Measurements from ENCODE around the gene APMAP. TPM values are rescaled to one million over a fixed set of nuclear protein-coding genes. Genes with fewer than 3 reads are reported as not detected.

APMAP gene
- total and polyA plus RNA-seq, 10 of the 15 experiments (the other 5 are each of a cell fraction or from before 2014, with no cell fraction given), result 12.1 to 60.2 (median 32.7) TPM

- ATAC-seq (no peak), FAIRE-seq (no peak), DNase-seq (ENCODE audit: low read depth, low spot score) (no peak)
- RAD21 ChIA-PET (ENCODE audit: unreplicated experiment), result interaction anchor here (1.1 to 4.7 kb wide), 3 partner anchors 65 to 182 kb away, joined by 4 to 87 read pairs (median 5); partner anchors contain the start of gene ACSS1
- TF ChIP-seq CHD4 (IDR thresholded peaks at IDR 0.05) (no peak), IRF4 (IDR thresholded peaks at IDR 0.05; ENCODE audit: low read depth, low read length) (no peak), NBN (IDR thresholded peaks at IDR 0.05) (no peak), NFYA (IDR thresholded peaks at IDR 0.05; ENCODE audit: borderline replicate concordance, low read depth, low read length) (no peak), CEBPB (IDR thresholded peaks at IDR 0.05; ENCODE audit: borderline replicate concordance in 1 of 2, low read depth in 2 of 2, low read length in 2 of 2) (no peak), SREBF2 (IDR thresholded peaks at IDR 0.05; ENCODE audit: low read length) (no peak), CBX3 (IDR thresholded peaks at IDR 0.05; ENCODE audit: borderline replicate concordance, low read depth) (no peak), BCL11A (IDR thresholded peaks at IDR 0.05; ENCODE audit: low read depth, low read length) (no peak), NR2C1 (IDR thresholded peaks at IDR 0.05) (no peak), HDAC6 (IDR thresholded peaks at IDR 0.05; ENCODE audit: unreplicated experiment) (no peak), SIN3A (IDR thresholded peaks at IDR 0.05; ENCODE audit: low read depth, low read length) (no peak), CREB1 (IDR thresholded peaks at IDR 0.05; ENCODE audit: low read depth) (no peak), MEF2A (IDR thresholded peaks at IDR 0.05; ENCODE audit: insufficient read depth, low read depth, low read length) (no peak), ZSCAN29 (IDR thresholded peaks at IDR 0.05) (no peak), EGR1 (IDR thresholded peaks at IDR 0.05; ENCODE audit: borderline replicate concordance in 1 of 2, low read depth in 2 of 2, low read length in 2 of 2) (no peak), SMAD1 (IDR thresholded peaks at IDR 0.05; ENCODE audit: low read depth, partially characterized antibody) (no peak), SKIL (IDR thresholded peaks at IDR 0.05; ENCODE audit: low read depth, poor library complexity, severe bottlenecking) (no peak), BMI1 (IDR thresholded peaks at IDR 0.05; ENCODE audit: borderline replicate concordance) (no peak), FOS (IDR thresholded peaks at IDR 0.05; ENCODE audit: borderline replicate concordance, extremely low read depth, insufficient read length) (no peak)
- TF ChIP-seq, protein P1, sequence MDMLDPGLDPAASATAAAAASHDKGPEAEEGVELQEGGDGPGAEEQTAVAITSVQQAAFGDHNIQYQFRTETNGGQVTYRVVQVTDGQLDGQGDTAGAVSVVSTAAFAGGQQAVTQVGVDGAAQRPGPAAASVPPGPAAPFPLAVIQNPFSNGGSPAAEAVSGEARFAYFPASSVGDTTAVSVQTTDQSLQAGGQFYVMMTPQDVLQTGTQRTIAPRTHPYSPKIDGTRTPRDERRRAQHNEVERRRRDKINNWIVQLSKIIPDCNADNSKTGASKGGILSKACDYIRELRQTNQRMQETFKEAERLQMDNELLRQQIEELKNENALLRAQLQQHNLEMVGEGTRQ (IDR thresholded peaks at IDR 0.05; ENCODE audit: borderline replicate concordance, low read depth, low read length), result no peak
- Histone ChIP-seq H4K20me1 (ENCODE audit: control insufficient read depth, insufficient read depth) (no peaks in the 10 kb centered on the region), H3K4me3 (no peak overlapping the region), H3K36me3 (ENCODE audit: control insufficient read depth in 2 of 2, insufficient read depth in 2 of 2, low read length in 1 of 2) (no peaks in the 10 kb centered on the region), H3K27me3 (replicated peaks in 1 of 2; ENCODE audit: control insufficient read depth in 2 of 2, insufficient read depth in 2 of 2, low read length in 1 of 2) (no peaks in the 10 kb centered on the region), H3K79me2 (ENCODE audit: control insufficient read depth, insufficient read depth, low read length) (peaks cover 8% of the 10 kb centered on the region), H3K4me2 (ENCODE audit: control insufficient read depth, insufficient read depth) (no peak overlapping the region), H3K9ac (ENCODE audit: control insufficient read depth, insufficient read depth, low read length) (no peak overlapping the region), H2AFZ (ENCODE audit: control insufficient read depth, low read depth, low read length) (no peak overlapping the region), H3K27ac (ENCODE audit: control insufficient read depth, insufficient read depth) (no peak overlapping the region), H3K4me1 (ENCODE audit: control insufficient read depth, insufficient read depth, low read length) (no peaks in the 10 kb centered on the region), H3K9me3 (replicated peaks; ENCODE audit: control insufficient read depth, insufficient read depth, low read length) (no peaks in the 10 kb centered on the region)
- intact Hi-C loops (cut with micrococcal nuclease; ENCODE audit: unreplicated experiment), result loop anchor here (5.0 kb wide), 1 partner anchor 291 kb away; no protein-coding TSS in a partner anchor
- 39% methylated on average over 9 of the region's 9 CpGs for WGBS (ENCODE audit: insufficient coverage, insufficient replicate concordance, low lambda C conversion rate, missing lambda C conversion rate)
- POLR2A ChIA-PET, result no interaction called here
- SMC1A ChIA-PET (ENCODE audit: uncharacterized antibody, unreplicated experiment), result interaction anchor here (0.7 to 4.8 kb wide), 8 partner anchors 50 to 544 kb away, joined by 3 to 116 read pairs (median 4); no protein-coding TSS in a partner anchor
- CTCF ChIA-PET, result interaction anchor here (0.8 to 13.8 kb wide), 7 partner anchors 12 to 182 kb away, joined by 3 to 244 read pairs (median 3); partner anchors contain the start of gene ACSS1
- BruUV-seq (replicated peaks), result no TSS peak
- in situ Hi-C loops (cut with MboI), result no loop called here
Observed at GRCh38 chr20:24996449-24997377, 4.2 kb upstream of the APMAP start.
